ENCODE results near the gene DLX5.

The DLX5 gene

DNA sequence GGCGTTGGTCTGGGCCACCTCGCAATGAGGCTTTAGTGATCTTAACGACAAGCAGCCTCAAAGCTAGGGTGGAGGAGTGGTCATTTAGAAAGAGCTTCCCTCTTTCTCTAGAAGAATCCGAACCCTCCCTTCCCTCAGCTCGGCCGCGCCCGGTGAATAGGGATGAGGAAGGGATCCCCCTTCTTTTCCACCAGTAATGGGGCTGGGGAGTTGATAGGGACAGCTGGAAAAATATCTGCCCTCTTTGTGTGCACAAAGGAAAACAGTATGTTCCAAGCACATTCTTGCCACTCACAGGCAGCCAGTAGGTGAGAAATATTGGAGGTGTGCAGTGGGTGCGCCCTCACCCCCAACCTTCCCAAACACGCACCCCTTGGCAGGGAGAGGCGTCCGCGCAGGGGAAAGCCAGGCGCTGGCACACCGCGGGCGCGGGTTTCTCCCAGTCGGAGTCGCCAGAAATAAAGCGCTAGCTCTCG is 6.5 kb downstream of the DLX5 start:
- DNase-seq (ENCODE audit: low spot score): no peak

DNA sequence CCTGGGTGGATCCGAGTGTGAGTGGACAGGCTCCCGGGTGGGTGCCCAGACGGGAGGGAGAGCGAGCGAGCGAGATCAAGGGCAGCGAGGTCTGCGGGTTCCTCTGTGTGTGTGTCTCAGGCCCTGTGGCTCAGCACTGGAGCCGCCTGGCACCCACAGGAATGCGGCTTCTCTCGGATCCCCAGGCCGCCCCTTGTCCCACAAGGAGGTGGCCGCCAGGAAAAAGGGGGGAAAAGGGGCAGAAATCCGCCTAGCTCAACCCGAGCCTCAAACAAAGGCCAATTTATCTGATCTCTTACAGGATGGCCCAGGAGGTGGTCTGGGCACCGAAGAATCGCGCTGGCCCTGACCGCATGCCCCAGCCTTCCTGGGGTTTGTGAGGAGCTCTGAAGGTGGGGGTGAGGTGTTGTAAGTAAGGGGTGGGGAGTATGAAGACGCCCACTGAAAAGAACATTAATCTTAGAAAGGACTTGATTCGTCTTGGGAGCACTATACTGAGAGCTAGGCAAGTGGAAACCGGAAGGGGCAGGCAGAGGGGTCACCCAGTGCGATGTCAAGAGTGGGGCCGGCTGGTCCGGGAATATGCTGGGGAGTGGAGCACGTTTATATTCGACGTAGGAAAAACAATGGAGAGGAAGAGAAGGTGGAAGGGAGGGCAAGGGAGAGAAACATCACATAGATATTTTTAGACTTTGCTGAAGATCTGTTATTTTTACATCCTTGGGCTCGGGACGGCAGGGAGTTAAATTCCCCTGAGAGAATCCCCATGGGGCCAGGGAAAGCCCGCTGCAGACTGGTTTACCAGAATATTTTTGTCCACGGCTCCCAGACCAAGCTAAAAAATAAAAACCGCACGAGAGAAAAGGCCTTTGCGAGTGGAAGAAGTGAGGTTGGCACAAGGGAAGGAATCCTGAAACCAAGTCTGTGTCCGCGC is 7.2 kb downstream of the DLX5 start:
- DNase-seq (ENCODE audit: low spot score): no peak

DNA sequence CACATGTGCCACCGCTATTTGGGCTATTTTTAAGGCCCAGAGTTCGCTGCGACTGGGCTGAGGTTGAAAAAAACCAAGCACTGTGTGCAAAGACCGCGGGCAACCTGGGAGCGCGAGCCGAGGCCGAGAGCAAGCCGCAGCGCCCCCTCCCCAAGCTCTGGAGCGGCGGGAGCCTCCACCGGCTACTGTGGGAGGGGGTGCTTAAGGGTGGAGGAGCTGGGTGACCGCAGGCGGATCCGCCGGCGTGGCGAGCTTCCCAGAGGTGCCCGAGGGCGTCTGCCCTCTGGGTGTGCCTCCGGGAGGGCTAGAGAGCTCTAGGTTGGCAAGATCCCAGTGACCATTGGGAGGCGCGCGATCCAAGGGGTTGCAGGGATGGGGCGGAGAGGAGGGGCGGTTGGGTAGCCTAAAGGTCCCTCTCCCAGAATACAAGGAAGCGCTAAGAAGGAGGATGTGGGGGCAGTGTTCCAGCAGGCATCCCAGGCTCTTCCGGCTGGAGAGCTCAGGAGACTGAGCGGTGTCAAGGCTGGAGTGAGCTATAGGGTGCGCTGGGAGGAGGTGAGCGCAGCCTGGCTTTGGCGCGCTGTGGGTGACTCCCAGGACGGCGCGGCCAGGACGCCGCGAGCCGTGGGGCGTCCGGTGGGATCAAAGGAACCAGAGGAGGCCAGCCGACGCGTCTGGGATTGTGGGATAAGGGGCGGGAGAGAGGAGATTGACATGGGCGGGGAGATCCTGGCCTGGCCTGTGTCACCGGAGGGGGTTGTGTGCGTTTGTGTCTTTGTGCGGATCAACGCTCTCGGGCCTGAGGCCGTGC is 8.0 kb downstream of the DLX5 start:
- peak; percentile 91 for DNase-seq (ENCODE audit: low spot score)

GRCh38 chr7:97015756-97016380 is 8.8 kb downstream of the DLX5 start:
- DNase-seq (ENCODE audit: low spot score): peak; percentile 76

GRCh38 chr7:97015279-97015678 is 9.4 kb downstream of the DLX5 start:
- DNase-seq (ENCODE audit: low spot score): no peak

GRCh38 chr7:97014145-97014750 is 10.4 kb downstream of the DLX5 start:
- no peak for DNase-seq (ENCODE audit: low spot score)

GRCh38 chr7:97013845-97014134 is 10.8 kb downstream of the DLX5 start:
- DNase-seq (ENCODE audit: low spot score): no peak

GRCh38 chr7:97013134-97013844 is 11.3 kb downstream of the DLX5 start:
- no peak for DNase-seq (ENCODE audit: low spot score)

DNA sequence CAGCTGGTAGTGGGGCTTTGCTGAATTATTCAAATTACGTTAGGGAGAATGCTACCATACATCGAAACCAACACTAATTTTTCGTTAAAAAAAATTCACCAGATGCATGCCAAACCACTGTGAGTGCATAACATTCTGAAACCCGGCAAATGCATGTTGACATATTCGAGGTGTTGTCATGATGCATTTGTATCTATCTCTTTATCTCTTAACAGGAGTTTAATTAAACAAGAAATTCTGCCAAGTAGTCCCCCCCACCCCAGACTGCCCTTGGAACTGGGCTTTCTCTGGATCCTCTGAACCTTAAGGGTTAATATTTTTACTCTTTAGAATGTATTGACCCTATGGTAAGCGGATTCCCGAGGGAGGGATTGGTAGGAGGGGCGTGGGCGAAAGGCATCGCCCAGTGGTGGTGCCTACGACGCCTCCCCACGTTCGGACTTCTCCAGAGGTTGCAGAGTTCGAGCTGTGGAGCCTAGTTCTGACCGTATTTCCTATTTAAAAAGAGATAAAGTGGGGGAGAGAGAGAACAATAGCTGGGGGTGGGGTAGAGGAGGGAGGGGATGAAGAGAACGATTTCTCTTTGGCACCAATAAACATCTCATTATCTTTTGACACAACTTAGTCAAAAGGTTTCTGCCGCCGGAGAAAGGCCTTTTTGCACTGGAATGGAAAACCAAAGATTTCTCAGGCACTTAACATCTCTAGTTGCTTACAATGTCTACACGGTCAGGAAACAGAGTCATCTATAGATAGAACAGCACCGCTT is 12.1 kb downstream of the DLX5 start:
- no peak for DNase-seq (ENCODE audit: low spot score)

- no peak for DNase-seq (ENCODE audit: low spot score)
Measured at GRCh38 chr7:97011536-97012364, 12.9 kb downstream of the DLX5 start.

DNA sequence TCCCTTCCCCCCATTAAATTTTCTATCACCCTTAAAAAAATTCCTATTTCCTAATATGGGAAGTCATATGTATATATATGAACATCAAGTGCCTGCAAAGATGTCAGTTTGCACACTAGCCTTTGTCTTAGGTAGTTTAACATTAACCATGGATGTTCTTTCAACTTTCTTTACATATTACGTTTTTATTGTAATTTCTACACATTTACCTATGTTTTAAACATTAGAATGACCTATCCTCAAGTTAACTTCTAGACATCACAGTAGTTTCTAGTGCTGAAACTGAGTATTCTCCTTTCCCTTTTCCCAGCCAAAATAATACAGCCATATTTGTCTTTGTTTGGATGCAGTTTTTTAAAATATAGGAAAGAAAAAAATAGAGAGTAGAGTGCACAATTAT is 13.5 kb downstream of the DLX5 start:
- DNase-seq (ENCODE audit: low spot score): no peak

GRCh38 chr7:97009753-97010732 is 14.6 kb downstream of the DLX5 start:
- no peak for DNase-seq (ENCODE audit: low spot score)

DNA sequence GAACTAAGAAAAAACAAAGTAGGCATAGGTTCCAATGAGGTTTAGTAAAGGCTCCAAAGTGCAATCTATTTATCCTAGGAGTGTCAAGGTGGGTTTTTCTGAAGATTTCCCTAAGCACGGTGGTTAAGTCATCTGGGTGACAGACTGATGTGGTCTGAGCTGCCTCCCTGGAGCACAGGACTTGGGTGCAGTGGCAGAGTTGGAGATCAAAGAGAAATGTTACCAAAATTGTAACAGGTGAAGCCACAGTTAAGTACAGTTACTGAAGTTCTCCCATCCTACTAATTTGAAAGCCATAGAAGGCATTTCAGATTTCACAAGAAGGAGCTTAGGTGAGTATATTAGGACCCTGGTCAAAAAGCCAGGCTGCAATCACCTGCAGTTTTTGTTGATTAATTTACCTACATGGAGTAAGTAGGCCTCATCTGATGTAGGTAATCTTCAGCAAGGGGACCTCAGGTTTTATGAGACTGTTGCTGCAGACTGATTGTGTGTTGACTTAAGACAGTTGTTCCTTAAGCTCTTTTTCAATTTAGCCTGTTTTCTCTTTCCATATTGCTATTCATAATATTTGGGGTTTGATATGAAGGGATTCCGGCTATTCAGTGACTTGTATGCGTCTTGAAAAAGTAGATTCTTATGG is 16.2 kb downstream of the DLX5 start:
- no peak for DNase-seq (ENCODE audit: low spot score)

GRCh38 chr7:97007583-97007861 is 17.1 kb downstream of the DLX5 start:
- no peak for DNase-seq (ENCODE audit: low spot score)

DNA sequence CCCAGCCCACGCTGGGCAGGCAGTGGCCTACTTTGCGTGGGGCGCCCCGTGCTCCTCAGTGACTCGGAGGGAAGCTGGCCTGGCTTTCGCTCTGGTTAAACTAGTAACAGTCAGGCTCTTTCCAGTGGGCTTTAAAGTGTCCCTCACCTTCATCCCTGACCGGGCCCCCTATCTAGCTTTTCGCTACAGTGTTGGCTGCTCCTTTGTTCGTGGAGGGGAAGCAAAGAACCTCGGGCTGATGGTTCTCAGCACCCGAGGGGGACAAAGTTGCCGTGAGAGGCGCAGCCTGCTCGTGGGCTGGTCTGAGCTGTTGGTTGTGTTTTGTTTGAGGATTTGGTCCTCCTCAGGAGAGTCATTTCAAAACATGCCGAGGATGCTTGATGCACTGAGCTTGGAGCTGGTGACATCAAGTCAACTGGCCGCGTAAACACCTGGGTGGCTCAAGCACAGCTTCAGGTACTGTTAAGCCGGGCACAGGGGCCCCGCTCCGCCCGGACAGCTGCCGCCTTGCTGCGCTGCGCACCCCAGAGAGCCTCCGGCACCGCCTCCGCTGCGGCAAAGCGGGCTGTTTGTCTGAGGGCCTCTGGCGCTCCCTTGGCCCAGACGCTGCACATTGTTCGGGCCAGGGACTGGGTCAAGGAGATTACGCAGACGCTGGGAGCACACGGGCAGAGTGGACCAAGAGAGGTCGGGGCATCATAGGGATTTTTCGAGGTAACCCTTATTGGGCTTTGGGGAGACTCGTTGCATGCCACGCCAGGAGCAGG is 17.6 kb downstream of the DLX5 start:
- DNase-seq (ENCODE audit: low spot score): no peak

DNA sequence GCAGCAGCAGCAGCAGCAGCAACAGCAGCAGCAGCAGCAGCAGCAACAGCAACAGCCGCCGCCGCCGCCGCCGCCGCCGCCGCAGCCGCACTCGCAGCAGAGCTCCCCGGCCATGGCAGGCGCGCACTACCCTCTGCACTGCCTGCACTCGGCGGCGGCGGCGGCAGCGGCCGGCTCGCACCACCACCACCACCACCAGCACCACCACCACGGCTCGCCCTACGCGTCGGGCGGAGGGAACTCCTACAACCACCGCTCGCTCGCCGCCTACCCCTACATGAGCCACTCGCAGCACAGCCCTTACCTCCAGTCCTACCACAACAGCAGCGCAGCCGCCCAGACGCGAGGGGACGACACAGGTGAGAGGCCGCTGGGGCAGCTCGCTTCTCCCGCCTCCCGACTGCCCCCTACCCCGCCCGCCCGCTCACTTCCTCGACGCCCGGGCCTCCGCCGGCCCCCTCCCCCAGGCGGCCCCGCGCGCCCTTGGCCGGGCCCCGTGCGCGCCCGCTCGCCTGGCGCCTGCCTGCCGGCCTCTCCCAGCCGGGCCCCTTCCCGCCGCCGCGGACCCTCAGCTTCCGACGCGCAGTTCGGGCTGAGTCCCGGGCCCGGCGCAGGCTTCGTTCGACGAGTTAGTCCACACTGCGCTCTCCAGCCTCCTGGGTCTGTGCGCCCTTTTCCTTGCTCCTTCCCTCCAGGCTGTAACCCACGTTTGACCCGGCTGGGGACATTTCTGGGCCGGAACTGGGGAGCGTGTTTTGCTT is 18.4 kb downstream of the DLX5 start:
- DNase-seq (ENCODE audit: low spot score): peak; percentile 89
